Testis (tissue), 3 donors: ENCODE data around the gene LRRFIP1. TPM values are rescaled to one million over a fixed set of nuclear protein-coding genes. Genes with fewer than 3 reads are reported as not detected.
"Not testable (repeated sequence)": the region's sequence is repeated elsewhere in the genome, so short reads cannot be mapped to it uniquely, and the experiment has no call there.

Experiments
- DNase-seq: peaks from one replicate; pipeline ENCODE4 v3.0.0-alpha.2; 2019
- H3K27ac ChIP-seq, 2 donors: fragments of 200-600 bp; sonication (generic); one replicate each; pipeline ENCODE4 v1.5.1; 2019
- H3K27me3 ChIP-seq: fragments of 200-600 bp; sonication (generic); one replicate; pipeline ENCODE4 v1.5.1; 2019
- H3K36me3 ChIP-seq: fragments of 200-600 bp; sonication (generic); one replicate; pipeline ENCODE4 v1.5.1; 2017; ENCODE audit warnings: low read depth; ENCODE audit errors: missing control alignments
- H3K4me1 ChIP-seq: fragments of 200-600 bp; sonication (generic); one replicate; pipeline ENCODE4 v1.5.1; 2019
- H3K4me3 ChIP-seq, 2 donors: fragments of 200-600 bp; sonication (generic); one replicate each; pipeline ENCODE4 v1.5.1; 2017 to 2019
- H3K9me3 ChIP-seq: fragments of 200-600 bp; sonication (generic); one replicate; pipeline ENCODE4 v1.5.1; 2017
- CTCF ChIP-seq, 3 experiments: fragments of 450-650 bp in 2 of 3; fragments of 200-600 bp in 1 of 3; sonication (generic) in 1 of 3; IDR thresholded peaks; one replicate each; pipeline ENCODE4 v1.5.1; 2016 to 2019; ENCODE audit warnings: antibody characterized with exemption in 3 of 3, mild to moderate bottlenecking in 2 of 3, moderate library complexity in 1 of 3
- POLR2A ChIP-seq: fragments of 450-650 bp; IDR thresholded peaks from one replicate; pipeline ENCODE4 v1.6.1; 2017; ENCODE audit warnings: antibody characterized with exemption, mild to moderate bottlenecking, moderate library complexity
- WGBS, 2 donors: methylation state at CpG; one replicate each; pipeline ENCODE4 v1.1.5; 2018; 5-methylcytosine and 5-hydroxymethylcytosine counted together
- intact Hi-C: fragments of 100-400 bp; cut with DNase I; formaldehyde crosslinking; loops from one replicate; pipeline ENCODE4 v1.15.1; 2023; ENCODE audit warnings: low total_unique reads
- polyA plus RNA-seq: library from polyadenylated mRNA; stranded (reverse); fragments of 350-450 nt; fragmentation: Illumina TruSeq; extraction: RNeasy Lipid Tissue Mini Kit (QIAGEN cat#74804); gene quantifications from one replicate; pipeline ENCODE4 v1.2.3, GENCODE V29; 2014; ENCODE audit warnings: low read depth, low replicate concordance; ENCODE audit not compliant: insufficient read depth
- total RNA-seq, 2 donors: library from RNA; depleted of rRNA; stranded (reverse); fragments of >200 nt; gene quantifications; one replicate each; pipeline ENCODE4 v1.2.3, GENCODE V29; 2016

Gene LRRFIP1
- total and polyA plus RNA-seq, 3 donors from 2014 or later, result 17.4 to 33.5 (median 25.5) TPM

- intact Hi-C loops, result no loop called here
Observed at GRCh38 chr2:237763812-237764211, 136.4 kb downstream of the LRRFIP1 start.

GRCh38 chr2:237765122-237765521 lies 137.7 kb downstream of the LRRFIP1 start:
- intact Hi-C loops, DNase-seq, H3K27me3 ChIP-seq, H3K27ac ChIP-seq, H3K4me1 ChIP-seq, H3K4me3 ChIP-seq, H3K9me3 ChIP-seq, H3K36me3 ChIP-seq: not testable (repeated sequence)
- 60 to 66% methylated on average over 6 of the region's 6 CpGs for WGBS, 2 donors

More at GRCh38 chr2:237763812-237764211, 136.4 kb downstream of the LRRFIP1 start:
- no peak for TF ChIP-seq CTCF (IDR thresholded peaks at IDR 0.05)
- no peak for TF ChIP-seq POLR2A
- no peaks in the 10 kb centered on the region for H3K27me3 ChIP-seq
- no peaks in the 10 kb centered on the region for H3K36me3 ChIP-seq
- H3K27ac ChIP-seq, result no peak overlapping the region
- WGBS, 2 donors, result 94 to 95% methylated on average over 10 of the region's 10 CpGs
- no peaks in the 10 kb centered on the region for H3K9me3 ChIP-seq
- H3K4me1 ChIP-seq, result no peaks in the 10 kb centered on the region
- DNase-seq, result no peak
- no peak overlapping the region for H3K4me3 ChIP-seq

GRCh38 chr2:237765875-237766274 lies 138.5 kb downstream of the LRRFIP1 start:
- no peak for DNase-seq
- no peaks in the 10 kb centered on the region for H3K9me3 ChIP-seq
- intact Hi-C loops, result no loop called here
- H3K27ac ChIP-seq, result no peak overlapping the region
- no peak overlapping the region for H3K4me3 ChIP-seq
- TF ChIP-seq CTCF (IDR thresholded peaks at IDR 0.05), result no peak
- TF ChIP-seq POLR2A, result no peak
- no peaks in the 10 kb centered on the region for H3K4me1 ChIP-seq
- H3K27me3 ChIP-seq, result no peaks in the 10 kb centered on the region
- H3K36me3 ChIP-seq, result no peaks in the 10 kb centered on the region
- 89 to 92% methylated on average over 8 of the region's 8 CpGs for WGBS, 2 donors

- Histone ChIP-seq H3K4me3 (no peak overlapping the region), H3K36me3 (no peaks in the 10 kb centered on the region), H3K9me3 (no peaks in the 10 kb centered on the region), H3K27me3 (no peaks in the 10 kb centered on the region), H3K27ac (no peak overlapping the region), H3K4me1 (no peaks in the 10 kb centered on the region)
- intact Hi-C loops, result no loop called here
- DNase-seq, result no peak
- no peak for TF ChIP-seq CTCF (IDR thresholded peaks at IDR 0.05)
- TF ChIP-seq POLR2A, result no peak
- WGBS, 2 donors, result 68 to 74% methylated on average over 2 of the region's 2 CpGs
Observed at GRCh38 chr2:237766340-237766739, 139.0 kb downstream of the LRRFIP1 start.

GRCh38 chr2:237772513-237772912 lies 145.1 kb downstream of the LRRFIP1 start:
- Histone ChIP-seq H3K4me1 (no peaks in the 10 kb centered on the region), H3K9me3 (no peaks in the 10 kb centered on the region), H3K27me3 (no peaks in the 10 kb centered on the region), H3K27ac (no peak overlapping the region), H3K4me3 (no peak overlapping the region), H3K36me3 (no peaks in the 10 kb centered on the region)
- 73 to 88% methylated on average over 3 of the region's 3 CpGs for WGBS, 2 donors
- intact Hi-C loops, result no loop called here
- no peak for DNase-seq
- no peak for TF ChIP-seq CTCF (IDR thresholded peaks at IDR 0.05)
- no peak for TF ChIP-seq POLR2A
